ENCODE measurements around the gene RAF1. TPM values are rescaled to one million over a fixed set of nuclear protein-coding genes. Genes with fewer than 3 reads are reported as not detected.
"Not testable (repeated sequence)": the region's sequence is repeated elsewhere in the genome, so short reads cannot be mapped to it uniquely, and the experiment has no call there.

Gene RAF1
- total RNA-seq, 1 donor from 2014 or later: 90.3 TPM

GRCh38 chr3:12653747-12654146, 10.2 kb downstream of the RAF1 start:
- peaks cover 22% of the 10 kb centered on the region for H3K4me1 Mint-ChIP-seq (ENCODE audit: unreplicated experiment)
- H3K27me3 Mint-ChIP-seq (ENCODE audit: unreplicated experiment): no peaks in the 10 kb centered on the region
- no peaks in the 10 kb centered on the region for H3K36me3 Mint-ChIP-seq (ENCODE audit: unreplicated experiment)
- no peaks in the 10 kb centered on the region for H3K9me3 Mint-ChIP-seq (ENCODE audit: unreplicated experiment)
- H3K27ac Mint-ChIP-seq (ENCODE audit: unreplicated experiment): no peak overlapping the region
- TF ChIP-seq CTCF (IDR thresholded peaks at IDR 0.05): no peak
- DNase-seq (ENCODE audit: extremely low spot score, unreplicated experiment): no peak
- H3K4me3 Mint-ChIP-seq (ENCODE audit: unreplicated experiment): no peak overlapping the region

DNA sequence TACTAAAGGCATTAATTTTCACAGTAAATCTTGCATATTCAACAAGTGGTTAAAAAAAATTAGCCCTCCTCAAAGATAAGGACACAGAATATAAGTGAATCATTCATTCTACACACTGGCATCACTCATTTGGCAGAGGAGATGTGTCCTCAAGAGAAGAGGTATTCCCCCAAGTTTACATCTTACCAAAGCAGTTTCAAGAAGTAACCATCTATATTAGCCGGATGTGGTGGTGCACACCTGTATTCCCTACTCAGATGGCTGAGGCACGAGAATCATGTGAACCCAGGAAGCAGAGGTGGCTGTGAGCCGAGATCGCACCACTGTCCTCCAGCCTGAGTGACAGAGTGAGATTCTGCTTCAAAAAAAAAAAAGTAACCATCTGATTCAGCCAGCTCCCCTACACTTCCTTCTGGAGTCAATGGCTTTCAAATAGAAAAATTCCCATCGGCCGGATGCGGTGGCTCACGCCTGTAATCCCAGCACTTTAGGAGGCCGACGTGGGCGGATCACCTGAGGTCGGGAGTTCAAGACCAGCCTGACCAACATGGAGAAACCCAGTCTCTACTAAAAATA, 15.4 kb downstream of the RAF1 start:
- no peak overlapping the region for H3K27ac Mint-ChIP-seq (ENCODE audit: unreplicated experiment)
- no peaks in the 10 kb centered on the region for H3K36me3 Mint-ChIP-seq (ENCODE audit: unreplicated experiment)
- H3K4me1 Mint-ChIP-seq (ENCODE audit: unreplicated experiment): peaks cover 37% of the 10 kb centered on the region
- no peaks in the 10 kb centered on the region for H3K9me3 Mint-ChIP-seq (ENCODE audit: unreplicated experiment)
- no peaks in the 10 kb centered on the region for H3K27me3 Mint-ChIP-seq (ENCODE audit: unreplicated experiment)
- TF ChIP-seq CTCF (IDR thresholded peaks at IDR 0.05): no peak
- H3K4me3 Mint-ChIP-seq (ENCODE audit: unreplicated experiment): no peak overlapping the region
- no peak for DNase-seq (ENCODE audit: extremely low spot score, unreplicated experiment)

GRCh38 chr3:12644331-12644937, 19.5 kb downstream of the RAF1 start:
- peaks cover 39% of the 10 kb centered on the region for H3K4me1 Mint-ChIP-seq (ENCODE audit: unreplicated experiment)
- no peaks in the 10 kb centered on the region for H3K9me3 Mint-ChIP-seq (ENCODE audit: unreplicated experiment)
- H3K4me3 Mint-ChIP-seq (ENCODE audit: unreplicated experiment): no peak overlapping the region
- H3K36me3 Mint-ChIP-seq (ENCODE audit: unreplicated experiment): no peaks in the 10 kb centered on the region
- peak overlapping the region; percentile 68 for H3K27ac Mint-ChIP-seq (ENCODE audit: unreplicated experiment)
- no peaks in the 10 kb centered on the region for H3K27me3 Mint-ChIP-seq (ENCODE audit: unreplicated experiment)
- no peak for TF ChIP-seq CTCF (IDR thresholded peaks at IDR 0.05)
- DNase-seq (ENCODE audit: extremely low spot score, unreplicated experiment): no peak

DNA sequence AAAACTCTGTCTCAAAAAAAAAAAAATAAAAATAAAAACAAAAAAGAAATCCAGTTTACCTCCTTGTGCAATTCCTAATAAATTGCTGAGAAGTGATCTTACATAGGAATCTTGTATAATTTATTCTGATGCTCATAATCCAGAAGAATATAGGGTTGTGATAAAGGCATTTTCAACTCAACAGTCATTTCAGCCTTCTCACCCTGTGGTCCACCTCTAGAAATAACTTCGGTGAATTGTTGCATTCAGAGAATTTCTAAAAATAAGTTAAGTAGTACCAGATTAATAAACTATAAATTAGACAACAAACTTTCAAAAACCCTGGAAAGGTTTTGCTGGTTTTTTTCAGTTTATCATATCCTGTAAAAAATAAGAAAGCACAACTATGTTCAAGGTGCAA, 20.2 kb downstream of the RAF1 start:
- DNase-seq (ENCODE audit: extremely low spot score, unreplicated experiment): no peak
- H3K9me3 Mint-ChIP-seq (ENCODE audit: unreplicated experiment): no peaks in the 10 kb centered on the region
- peaks cover 39% of the 10 kb centered on the region for H3K4me1 Mint-ChIP-seq (ENCODE audit: unreplicated experiment)
- H3K36me3 Mint-ChIP-seq (ENCODE audit: unreplicated experiment): no peaks in the 10 kb centered on the region
- H3K4me3 Mint-ChIP-seq (ENCODE audit: unreplicated experiment): no peak overlapping the region
- H3K27ac Mint-ChIP-seq (ENCODE audit: unreplicated experiment): peak overlapping the region; percentile 67
- H3K27me3 Mint-ChIP-seq (ENCODE audit: unreplicated experiment): no peaks in the 10 kb centered on the region
- no peak for TF ChIP-seq CTCF (IDR thresholded peaks at IDR 0.05)

GRCh38 chr3:12643010-12643380, 20.9 kb downstream of the RAF1 start:
- Mint-ChIP-seq H3K4me3 (ENCODE audit: unreplicated experiment) (no peak overlapping the region), H3K36me3 (ENCODE audit: unreplicated experiment) (no peaks in the 10 kb centered on the region), H3K27me3 (ENCODE audit: unreplicated experiment) (no peaks in the 10 kb centered on the region), H3K4me1 (ENCODE audit: unreplicated experiment) (peaks cover 35% of the 10 kb centered on the region), H3K9me3 (ENCODE audit: unreplicated experiment) (no peaks in the 10 kb centered on the region), H3K27ac (ENCODE audit: unreplicated experiment) (peak overlapping the region; percentile 68)
- TF ChIP-seq CTCF (IDR thresholded peaks at IDR 0.05): no peak
- DNase-seq (ENCODE audit: extremely low spot score, unreplicated experiment): no peak

DNA sequence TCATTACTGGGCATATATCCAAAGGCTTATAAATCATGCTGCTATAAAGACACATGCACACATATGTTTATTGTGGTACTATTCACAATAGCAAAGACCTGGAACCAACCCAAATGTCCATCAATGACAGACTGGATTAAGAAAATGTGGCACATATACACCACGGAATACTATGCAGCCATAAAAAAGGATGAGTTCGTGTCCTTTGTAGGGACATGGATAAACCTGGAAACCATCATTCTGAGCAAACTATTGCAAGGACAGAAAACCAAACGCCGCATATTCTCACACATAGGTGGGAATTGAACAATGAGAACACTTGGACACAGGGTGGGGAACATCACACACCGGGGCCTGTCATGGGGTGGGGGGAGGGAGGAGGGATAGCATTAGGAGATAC, 23.1 kb downstream of the RAF1 start:
- H3K27ac Mint-ChIP-seq (ENCODE audit: unreplicated experiment); H3K27me3 Mint-ChIP-seq (ENCODE audit: unreplicated experiment); H3K4me3 Mint-ChIP-seq (ENCODE audit: unreplicated experiment); DNase-seq (ENCODE audit: extremely low spot score, unreplicated experiment); H3K9me3 Mint-ChIP-seq (ENCODE audit: unreplicated experiment); H3K36me3 Mint-ChIP-seq (ENCODE audit: unreplicated experiment): not testable (repeated sequence)
- H3K4me1 Mint-ChIP-seq (ENCODE audit: unreplicated experiment): peaks cover 32% of the 10 kb centered on the region
